ENCODE data around the gene BATF3. TPM values are rescaled to one million over a fixed set of nuclear protein-coding genes. Genes with fewer than 3 reads are reported as not detected.
A peak's percentile ranks its signal among the peaks of the same experiment; 100 is the strongest.

Gene BATF3
- total and polyA plus RNA-seq, 9 of the 15 experiments (the other 6 are each of a cell fraction or from before 2014, with no cell fraction given), result 0.40 to 3.8 (median 2.0) TPM

DNA sequence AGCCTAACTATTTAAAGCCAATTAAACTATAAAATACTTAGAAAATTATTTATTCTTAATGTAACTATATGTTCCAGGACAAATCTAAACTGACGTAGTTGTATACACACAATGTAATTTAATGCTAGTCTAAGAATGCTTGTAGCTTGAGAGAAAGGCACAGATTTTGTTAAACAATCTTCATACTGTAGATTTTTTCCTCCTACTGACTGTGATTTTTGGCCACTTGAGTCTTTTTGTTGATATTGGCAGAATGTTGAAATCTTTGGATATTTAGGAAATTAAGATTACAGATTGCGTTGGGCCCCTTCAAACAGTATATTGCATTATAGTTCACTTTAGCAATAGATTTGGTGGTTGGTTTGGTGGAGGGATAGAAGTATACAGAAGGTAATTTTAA is 50.6 kb downstream of the BATF3 start:
- ATAC-seq (no peak), FAIRE-seq (no peak), DNase-seq (ENCODE audit: extremely low read depth in 1 of 4, low spot score in 3 of 4) (no peak)
- Histone ChIP-seq H3K4me3 (no peak overlapping the region), H3K79me2 (ENCODE audit: control insufficient read depth, insufficient read depth, low read length) (no peaks in the 10 kb centered on the region), H3K9ac (ENCODE audit: insufficient read depth in 1 of 2, low read depth in 2 of 2, low read length in 2 of 2) (no peak overlapping the region), H3K4me1 (replicated peaks in 1 of 2; ENCODE audit: control insufficient read depth in 2 of 2, insufficient read depth in 2 of 2, low read length in 2 of 2) (peaks cover 0 to 8% of the 10 kb centered on the region in 2 experiments; a peak in 4 of 5 replicates), H3K9me1 (ENCODE audit: control insufficient read depth, insufficient read depth, low read length) (no peaks in the 10 kb centered on the region), H3K27ac (ENCODE audit: extremely low read depth, low read depth, low read length) (no peak overlapping the region), H4K20me1 (replicated peaks; ENCODE audit: control insufficient read depth, insufficient read depth, low read length) (no peaks in the 10 kb centered on the region), H3K36me3 (ENCODE audit: control insufficient read depth, insufficient read depth, low read length) (no peaks in the 10 kb centered on the region), H3K9me3 (replicated peaks; ENCODE audit: control insufficient read depth, insufficient read depth, low read depth, low read length) (no peaks in the 10 kb centered on the region), H3K27me3 (ENCODE audit: control insufficient read depth in 2 of 2, insufficient read depth in 2 of 2, low read length in 2 of 2) (peaks cover 14 to 35% of the 10 kb centered on the region in 2 experiments; a peak in 4 of 5 replicates), H3K4me2 (ENCODE audit: insufficient read depth, low read length) (no peak overlapping the region), H2AFZ (ENCODE audit: low read depth, low read length) (no peak overlapping the region)
- POLR2A ChIA-PET, result interaction anchor here (1.0 kb wide), 1 partner anchor 16 kb away, joined by 3 read pairs; no protein-coding TSS in a partner anchor
- CTCF ChIA-PET (ENCODE audit: low intra/inter-chr PET ratio), result no interaction called here
- TF ChIP-seq CREB5 (CRISPR knock-in tag; IDR thresholded peaks at IDR 0.05) (no peak), TEAD1 (CRISPR knock-in tag; IDR thresholded peaks at IDR 0.05) (no peak), POLR2AphosphoS5 (IDR thresholded peaks at IDR 0.05; ENCODE audit: control insufficient read depth, insufficient read depth, low read depth, low read length) (no peak), KDM1A (IDR thresholded peaks at IDR 0.05) (peak in 1 of 2 experiments; percentile 30; a peak in 1 of 4 replicates), MAFK (IDR thresholded peaks at IDR 0.05; ENCODE audit: low read length) (no peak), ELF4 (CRISPR knock-in tag; IDR thresholded peaks at IDR 0.05) (no peak)
- WGBS (ENCODE audit: insufficient coverage, low coverage, missing lambda C conversion rate), result 22% methylated on average over 2 of the region's 2 CpGs
- no TSS peak for BruUV-seq (replicated peaks)
- intact Hi-C loops (cut with micrococcal nuclease) (no loop called here), in situ Hi-C loops (cut with MboI) (no loop called here)
